Renal cortex interstitium (tissue), 11 donors: Measurements from ENCODE around the gene CRTC1. TPM values are rescaled to one million over a fixed set of nuclear protein-coding genes. Genes with fewer than 3 reads are reported as not detected.
A peak's percentile ranks its signal among the peaks of the same experiment; 100 is the strongest.

Experiments used
- DNase-seq, 11 donors: peaks; one replicate each; pipeline ENCODE4 v3.0.0-alpha.2; 2013; ENCODE audit warnings: low read depth in 9 of 11, low spot score in 4 of 11; ENCODE audit errors: extremely low read depth in 1 of 11
- polyA plus RNA-seq, 3 donors: library from polyadenylated mRNA; unstranded; fragments of 120-200 nt; gene quantifications; one replicate each; pipeline ENCODE4 v1.2.1, GENCODE V29; 2013; ENCODE audit not compliant: insufficient read length in 3 of 3

CRTC1 gene
- polyA plus RNA-seq, 3 donors, result 15.4 to 27.1 (median 22.7) TPM

GRCh38 chr19:18736415-18737336 lies 53.2 kb downstream of the CRTC1 start:
- DNase-seq, result no peak

GRCh38 chr19:18737337-18737953 lies 54.0 kb downstream of the CRTC1 start:
- no peak for DNase-seq

- no peak for DNase-seq
Measured at GRCh38 chr19:18737954-18738351, 54.5 kb downstream of the CRTC1 start.

GRCh38 chr19:18738961-18739690 lies 55.6 kb downstream of the CRTC1 start:
- DNase-seq, result no peak

- peak in 1 of 11 donors; percentile 68 for DNase-seq
Measured at GRCh38 chr19:18741124-18742121, 57.9 kb downstream of the CRTC1 start.

GRCh38 chr19:18742324-18742723 lies 58.8 kb downstream of the CRTC1 start:
- DNase-seq, result no peak

- peak in 1 of 11 donors; percentile 69 for DNase-seq
Measured at GRCh38 chr19:18742838-18743783, 59.6 kb downstream of the CRTC1 start.

GRCh38 chr19:18743784-18744418 lies 60.4 kb downstream of the CRTC1 start:
- DNase-seq, result no peak

GRCh38 chr19:18745012-18745735 lies 61.7 kb downstream of the CRTC1 start:
- peak in 3 of 11 donors; percentile 70 to 74 (median 72) for DNase-seq

- DNase-seq, result no peak
Measured at GRCh38 chr19:18745931-18746330, 62.5 kb downstream of the CRTC1 start.

GRCh38 chr19:18746401-18747325 lies 63.2 kb downstream of the CRTC1 start:
- no peak for DNase-seq

GRCh38 chr19:18749362-18750231 lies 66.1 kb downstream of the CRTC1 start:
- no peak for DNase-seq

GRCh38 chr19:18750295-18750970 lies 67.0 kb downstream of the CRTC1 start:
- no peak for DNase-seq

GRCh38 chr19:18751571-18751970 lies 68.1 kb downstream of the CRTC1 start:
- no peak for DNase-seq
